ENCODE results near the gene ATP23. TPM values are rescaled to one million over a fixed set of nuclear protein-coding genes. Genes with fewer than 3 reads are reported as not detected.

Gene ATP23
- total RNA-seq, 1 experiment from 2014 or later = 9.1 TPM

GRCh38 chr12:57941165-57941894 lies at the start of gene ATP23 (continued):
- TF ChIP-seq ELF1 (IDR thresholded peaks at IDR 0.05; ENCODE audit: borderline replicate concordance, low read depth) (no peak), ZFX (IDR thresholded peaks at IDR 0.05) (peak; percentile 23; the same call in 1 of the 2 replicates), ZNF274 (IDR thresholded peaks at IDR 0.05; ENCODE audit: low read depth, low read length) (no peak), MAX (IDR thresholded peaks at IDR 0.05) (peak; percentile 84), POLR2AphosphoS5 (IDR thresholded peaks at IDR 0.05; ENCODE audit: low read depth, low read length) (peak; percentile 97)

- no peak for ATAC-seq
- H3K27ac ChIP-seq (ENCODE audit: low read depth, low read length) = no peak overlapping the region
- CTCF ChIA-PET = no interaction called here
Measured at GRCh38 chr12:57892232-57892972, 49.0 kb upstream of the ATP23 start.

More at GRCh38 chr12:57892232-57892972, 49.0 kb upstream of the ATP23 start:
- H3K9me2 ChIP-seq (ENCODE audit: insufficient read depth) = no peaks in the 10 kb centered on the region
- DNase-seq (ENCODE audit: low read depth, low spot score) = no peak
- H3K4me3 ChIP-seq (replicated peaks in 1 of 2; ENCODE audit: low read depth in 1 of 2, low read length in 2 of 2) = no peak overlapping the region
- intact Hi-C loops (cut with micrococcal nuclease) = no loop called here
- no peaks in the 10 kb centered on the region for H3K36me3 ChIP-seq (ENCODE audit: control insufficient read depth in 1 of 2, insufficient read depth in 2 of 2, low read length in 2 of 2)
- no peaks in the 10 kb centered on the region for H3K27me3 ChIP-seq (ENCODE audit: insufficient read depth, low read length)
- H2AFZ ChIP-seq (ENCODE audit: low read depth, low read length, poor library complexity, severe bottlenecking) = no peak overlapping the region
- no peak overlapping the region for H3K9ac ChIP-seq (ENCODE audit: low read length)
- TF ChIP-seq EGR1 (IDR thresholded peaks at IDR 0.05; ENCODE audit: low read depth) (no peak), YY1 (IDR thresholded peaks at IDR 0.05; ENCODE audit: extremely low read depth, insufficient replicate concordance, low read depth, low read length) (no peak), SIN3A (IDR thresholded peaks at IDR 0.05; ENCODE audit: low read depth) (no peak), RAD21 (IDR thresholded peaks at IDR 0.05; ENCODE audit: low read depth) (no peak), ZNF274 (IDR thresholded peaks at IDR 0.05; ENCODE audit: low read depth, low read length) (no peak), POLR2A (IDR thresholded peaks at IDR 0.05; ENCODE audit: borderline replicate concordance, extremely low read depth, insufficient read depth, insufficient read length) (no peak), POLR2AphosphoS5 (IDR thresholded peaks at IDR 0.05; ENCODE audit: low read depth, low read length) (no peak), ELF1 (IDR thresholded peaks at IDR 0.05; ENCODE audit: borderline replicate concordance, low read depth) (no peak), ATF3 (IDR thresholded peaks at IDR 0.05) (no peak), REST (IDR thresholded peaks at IDR 0.05; ENCODE audit: low read depth) (no peak), ZFX (IDR thresholded peaks at IDR 0.05) (no peak), TCF7L2 (IDR thresholded peaks at IDR 0.05; ENCODE audit: borderline replicate concordance, extremely low read depth, insufficient read depth, insufficient read length) (no peak), MAX (IDR thresholded peaks at IDR 0.05) (no peak), SP1 (IDR thresholded peaks at IDR 0.05; ENCODE audit: low read depth) (no peak), CBX3 (IDR thresholded peaks at IDR 0.05; ENCODE audit: low read depth) (no peak), FOSL1 (IDR thresholded peaks at IDR 0.05; ENCODE audit: low read depth) (no peak), JUND (IDR thresholded peaks at IDR 0.05) (no peak), CTCF (IDR thresholded peaks at IDR 0.05 in 2 of 3, conservative IDR thresholded peaks at IDR 0.05 in 1 of 3; ENCODE audit: borderline replicate concordance in 1 of 3, insufficient read depth in 1 of 3, low read depth in 2 of 3, low read length in 2 of 3) (no peak)
- POLR2A ChIA-PET = no interaction called here
- RAD21 ChIA-PET (ENCODE audit: low non-redundant PET in 1 of 2, low total read pairs in 2 of 2, uncharacterized antibody in 2 of 2, unreplicated experiment in 2 of 2) = no interaction called here
- H3K79me2 ChIP-seq (ENCODE audit: insufficient read depth, low read length) = no peaks in the 10 kb centered on the region
- BruUV-seq (replicated peaks) = no TSS peak
- H4K20me1 ChIP-seq (ENCODE audit: insufficient read depth) = no peaks in the 10 kb centered on the region
- H3K4me1 ChIP-seq (ENCODE audit: control insufficient read depth in 1 of 2, insufficient read depth in 2 of 2, low read length in 2 of 2) = peaks cover 3 to 26% of the 10 kb centered on the region in 2 experiments; a peak in 3 of 4 replicates
- no peaks in the 10 kb centered on the region for H3K9me3 ChIP-seq (ENCODE audit: control insufficient read depth in 1 of 2, insufficient read depth in 1 of 2, low read depth in 1 of 2, low read length in 2 of 2)
- no peak overlapping the region for H3K4me2 ChIP-seq (ENCODE audit: low read length)
